GM23338 (cell line): ENCODE results near the gene PARVG.

ENCODE experiments used
- CREB1 ChIP-seq: fragments of 250-450 bp; sonication (Bioruptor Pico); IDR thresholded peaks from 2 replicates; pipeline ENCODE4 v1.5.0; 2020; ENCODE audit warnings: low read depth, mild to moderate bottlenecking, moderate library complexity
- EZH2 ChIP-seq: fragments of 200-600 bp; sonication (generic); IDR thresholded peaks from one replicate; pipeline ENCODE4 v1.8.0; 2017; ENCODE audit warnings: antibody characterized with exemption, mild to moderate bottlenecking, low read depth; ENCODE audit not compliant: unreplicated experiment
- EZH2phosphoT487 ChIP-seq: fragments of 200-600 bp; sonication (generic); IDR thresholded peaks from one replicate; pipeline ENCODE4 v1.8.1; 2018; ENCODE audit warnings: antibody characterized with exemption; ENCODE audit not compliant: unreplicated experiment
- JUNB ChIP-seq: IDR thresholded peaks from one replicate; pipeline ENCODE4 v1.6.1; 2016; ENCODE audit warnings: antibody characterized with exemption; ENCODE audit not compliant: unreplicated experiment
- NANOG ChIP-seq: IDR thresholded peaks from 2 replicates; pipeline ENCODE4 v1.6.1; 2016; ENCODE audit warnings: antibody characterized with exemption, borderline replicate concordance
- POLR2AphosphoS5 ChIP-seq: IDR thresholded peaks from 2 replicates; pipeline ENCODE4 v1.6.1; 2016; ENCODE audit warnings: antibody characterized with exemption, low read depth
- STAT1 ChIP-seq: IDR thresholded peaks from one replicate; pipeline ENCODE4 v1.6.1; 2016; ENCODE audit warnings: antibody characterized with exemption; ENCODE audit not compliant: unreplicated experiment
- ZNF114 ChIP-seq: fragments of 250-450 bp; sonication (Bioruptor Pico); IDR thresholded peaks from 2 replicates; pipeline ENCODE4 v1.5.0; 2020; ENCODE audit warnings: mild to moderate bottlenecking, moderate library complexity
- ZNF331 ChIP-seq: fragments of 250-450 bp; sonication (Bioruptor Pico); IDR thresholded peaks from 2 replicates; pipeline ENCODE4 v1.5.0; 2020; ENCODE audit warnings: low read depth, mild to moderate bottlenecking, moderate library complexity
- ZNF462 ChIP-seq: fragments of 250-450 bp; sonication (Bioruptor Pico); IDR thresholded peaks from 2 replicates; pipeline ENCODE4 v1.5.0; 2020; ENCODE audit warnings: mild to moderate bottlenecking, moderate library complexity
- TF ChIP-seq, protein P1 (sequence below), 2 experiments: fragments of 200-600 bp in 1 of 2; sonication (generic) in 1 of 2; conservative IDR thresholded peaks; 2 replicates each; pipeline versions ENCODE4 v1.5.1 to v1.6.1; 2016 to 2017; ENCODE audit warnings: antibody characterized with exemption in 2 of 2, low read depth in 2 of 2, mild to moderate bottlenecking in 2 of 2, moderate library complexity in 1 of 2
- TF ChIP-seq, protein P2 (sequence below): IDR thresholded peaks from one replicate; pipeline ENCODE4 v1.6.1; 2018; ENCODE audit warnings: antibody characterized with exemption; ENCODE audit not compliant: unreplicated experiment
- TF ChIP-seq, protein P3 (sequence below): IDR thresholded peaks from 2 replicates; pipeline ENCODE4 v1.6.1; 2016; ENCODE audit warnings: antibody characterized with exemption

- TF ChIP-seq, protein P1, sequence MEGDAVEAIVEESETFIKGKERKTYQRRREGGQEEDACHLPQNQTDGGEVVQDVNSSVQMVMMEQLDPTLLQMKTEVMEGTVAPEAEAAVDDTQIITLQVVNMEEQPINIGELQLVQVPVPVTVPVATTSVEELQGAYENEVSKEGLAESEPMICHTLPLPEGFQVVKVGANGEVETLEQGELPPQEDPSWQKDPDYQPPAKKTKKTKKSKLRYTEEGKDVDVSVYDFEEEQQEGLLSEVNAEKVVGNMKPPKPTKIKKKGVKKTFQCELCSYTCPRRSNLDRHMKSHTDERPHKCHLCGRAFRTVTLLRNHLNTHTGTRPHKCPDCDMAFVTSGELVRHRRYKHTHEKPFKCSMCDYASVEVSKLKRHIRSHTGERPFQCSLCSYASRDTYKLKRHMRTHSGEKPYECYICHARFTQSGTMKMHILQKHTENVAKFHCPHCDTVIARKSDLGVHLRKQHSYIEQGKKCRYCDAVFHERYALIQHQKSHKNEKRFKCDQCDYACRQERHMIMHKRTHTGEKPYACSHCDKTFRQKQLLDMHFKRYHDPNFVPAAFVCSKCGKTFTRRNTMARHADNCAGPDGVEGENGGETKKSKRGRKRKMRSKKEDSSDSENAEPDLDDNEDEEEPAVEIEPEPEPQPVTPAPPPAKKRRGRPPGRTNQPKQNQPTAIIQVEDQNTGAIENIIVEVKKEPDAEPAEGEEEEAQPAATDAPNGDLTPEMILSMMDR (conservative IDR thresholded peaks at IDR 0.05; ENCODE audit: low read depth in 2 of 2), result no peak
- no peak for TF ChIP-seq POLR2AphosphoS5
- no peak for TF ChIP-seq EZH2
- TF ChIP-seq, protein P2, sequence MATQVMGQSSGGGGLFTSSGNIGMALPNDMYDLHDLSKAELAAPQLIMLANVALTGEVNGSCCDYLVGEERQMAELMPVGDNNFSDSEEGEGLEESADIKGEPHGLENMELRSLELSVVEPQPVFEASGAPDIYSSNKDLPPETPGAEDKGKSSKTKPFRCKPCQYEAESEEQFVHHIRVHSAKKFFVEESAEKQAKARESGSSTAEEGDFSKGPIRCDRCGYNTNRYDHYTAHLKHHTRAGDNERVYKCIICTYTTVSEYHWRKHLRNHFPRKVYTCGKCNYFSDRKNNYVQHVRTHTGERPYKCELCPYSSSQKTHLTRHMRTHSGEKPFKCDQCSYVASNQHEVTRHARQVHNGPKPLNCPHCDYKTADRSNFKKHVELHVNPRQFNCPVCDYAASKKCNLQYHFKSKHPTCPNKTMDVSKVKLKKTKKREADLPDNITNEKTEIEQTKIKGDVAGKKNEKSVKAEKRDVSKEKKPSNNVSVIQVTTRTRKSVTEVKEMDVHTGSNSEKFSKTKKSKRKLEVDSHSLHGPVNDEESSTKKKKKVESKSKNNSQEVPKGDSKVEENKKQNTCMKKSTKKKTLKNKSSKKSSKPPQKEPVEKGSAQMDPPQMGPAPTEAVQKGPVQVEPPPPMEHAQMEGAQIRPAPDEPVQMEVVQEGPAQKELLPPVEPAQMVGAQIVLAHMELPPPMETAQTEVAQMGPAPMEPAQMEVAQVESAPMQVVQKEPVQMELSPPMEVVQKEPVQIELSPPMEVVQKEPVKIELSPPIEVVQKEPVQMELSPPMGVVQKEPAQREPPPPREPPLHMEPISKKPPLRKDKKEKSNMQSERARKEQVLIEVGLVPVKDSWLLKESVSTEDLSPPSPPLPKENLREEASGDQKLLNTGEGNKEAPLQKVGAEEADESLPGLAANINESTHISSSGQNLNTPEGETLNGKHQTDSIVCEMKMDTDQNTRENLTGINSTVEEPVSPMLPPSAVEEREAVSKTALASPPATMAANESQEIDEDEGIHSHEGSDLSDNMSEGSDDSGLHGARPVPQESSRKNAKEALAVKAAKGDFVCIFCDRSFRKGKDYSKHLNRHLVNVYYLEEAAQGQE, result no peak
- TF ChIP-seq CREB1 (CRISPR knock-in tag), result no peak
- no peak for TF ChIP-seq ZNF114 (CRISPR knock-in tag)
- TF ChIP-seq NANOG, result no peak
- TF ChIP-seq ZNF331 (CRISPR knock-in tag), result no peak
- no peak for TF ChIP-seq EZH2phosphoT487
- no peak for TF ChIP-seq JUNB
- TF ChIP-seq STAT1, result no peak
- TF ChIP-seq, protein P3, sequence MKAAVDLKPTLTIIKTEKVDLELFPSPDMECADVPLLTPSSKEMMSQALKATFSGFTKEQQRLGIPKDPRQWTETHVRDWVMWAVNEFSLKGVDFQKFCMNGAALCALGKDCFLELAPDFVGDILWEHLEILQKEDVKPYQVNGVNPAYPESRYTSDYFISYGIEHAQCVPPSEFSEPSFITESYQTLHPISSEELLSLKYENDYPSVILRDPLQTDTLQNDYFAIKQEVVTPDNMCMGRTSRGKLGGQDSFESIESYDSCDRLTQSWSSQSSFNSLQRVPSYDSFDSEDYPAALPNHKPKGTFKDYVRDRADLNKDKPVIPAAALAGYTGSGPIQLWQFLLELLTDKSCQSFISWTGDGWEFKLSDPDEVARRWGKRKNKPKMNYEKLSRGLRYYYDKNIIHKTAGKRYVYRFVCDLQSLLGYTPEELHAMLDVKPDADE, result no peak
- TF ChIP-seq ZNF462, result no peak
Observed at GRCh38 chr22:44209343-44209742, 28.6 kb downstream of the PARVG start.
